IPS-15b (cell line): Measurements from ENCODE around the gene HIVEP2.
A peak's percentile ranks its signal among the peaks of the same experiment; 100 is the strongest.

ENCODE experiments used
- H3K27me3 ChIP-seq: one replicate; pipeline ENCODE4 v1.6.1; 2013; ENCODE audit warnings: low read length; ENCODE audit not compliant: control insufficient read depth, insufficient read depth
- H3K36me3 ChIP-seq: one replicate; pipeline ENCODE4 v1.6.1; 2013; ENCODE audit warnings: low read length; ENCODE audit not compliant: control insufficient read depth, insufficient read depth
- H3K4me1 ChIP-seq: one replicate; pipeline ENCODE4 v1.6.1; 2013; ENCODE audit warnings: mild to moderate bottlenecking, low read length; ENCODE audit not compliant: control insufficient read depth, insufficient read depth
- H3K4me3 ChIP-seq: one replicate; pipeline ENCODE4 v1.5.1; 2013; ENCODE audit warnings: low read depth, low read length
- H3K9ac ChIP-seq: one replicate; pipeline ENCODE4 v1.6.1; 2013; ENCODE audit warnings: low read depth, mild to moderate bottlenecking, low read length
- H3K9me3 ChIP-seq: one replicate; pipeline ENCODE4 v1.6.1; 2013; ENCODE audit warnings: mild to moderate bottlenecking, low read length; ENCODE audit not compliant: control insufficient read depth, insufficient read depth

Gene HIVEP2

GRCh38 chr6:142912125-142912524 lies 32.9 kb downstream of the HIVEP2 start:
- peaks cover 5% of the 10 kb centered on the region for H3K4me1 ChIP-seq
- no peaks in the 10 kb centered on the region for H3K27me3 ChIP-seq
- H3K9me3 ChIP-seq: no peaks in the 10 kb centered on the region
- H3K9ac ChIP-seq: no peak overlapping the region
- H3K4me3 ChIP-seq: peak overlapping the region; percentile 3
- H3K36me3 ChIP-seq: no peaks in the 10 kb centered on the region

- H3K9me3 ChIP-seq: no peaks in the 10 kb centered on the region
- H3K4me3 ChIP-seq: no peak overlapping the region
- no peaks in the 10 kb centered on the region for H3K27me3 ChIP-seq
- no peaks in the 10 kb centered on the region for H3K36me3 ChIP-seq
- no peak overlapping the region for H3K9ac ChIP-seq
- peaks cover 5% of the 10 kb centered on the region for H3K4me1 ChIP-seq
These were observed 33.5 kb downstream of the HIVEP2 start for GRCh38 chr6:142911430-142911829.

GRCh38 chr6:142909686-142910085 lies 35.3 kb downstream of the HIVEP2 start:
- Histone ChIP-seq H3K9ac (no peak overlapping the region), H3K9me3 (no peaks in the 10 kb centered on the region), H3K4me3 (no peak overlapping the region), H3K4me1 (peaks cover 5% of the 10 kb centered on the region), H3K36me3 (no peaks in the 10 kb centered on the region), H3K27me3 (no peaks in the 10 kb centered on the region)

- Histone ChIP-seq H3K4me3 (no peak overlapping the region), H3K27me3 (no peaks in the 10 kb centered on the region), H3K9me3 (no peaks in the 10 kb centered on the region), H3K9ac (no peak overlapping the region), H3K36me3 (no peaks in the 10 kb centered on the region), H3K4me1 (peaks cover 5% of the 10 kb centered on the region)
These were observed 36.7 kb downstream of the HIVEP2 start for GRCh38 chr6:142908235-142908634.

- H3K4me3 ChIP-seq: no peak overlapping the region
These were observed 37.4 kb downstream of the HIVEP2 start for GRCh38 chr6:142907544-142907943.

GRCh38 chr6:142906945-142907470 lies 38.0 kb downstream of the HIVEP2 start:
- H3K9ac ChIP-seq: no peak overlapping the region

More at GRCh38 chr6:142907544-142907943, 37.4 kb downstream of the HIVEP2 start:
- Histone ChIP-seq H3K9ac (no peak overlapping the region), H3K9me3 (no peaks in the 10 kb centered on the region), H3K27me3 (no peaks in the 10 kb centered on the region), H3K36me3 (no peaks in the 10 kb centered on the region), H3K4me1 (peaks cover 5% of the 10 kb centered on the region)

GRCh38 chr6:142903812-142904211 lies 41.2 kb downstream of the HIVEP2 start:
- Histone ChIP-seq H3K4me3 (no peak overlapping the region), H3K36me3 (no peaks in the 10 kb centered on the region), H3K4me1 (no peaks in the 10 kb centered on the region), H3K27me3 (no peaks in the 10 kb centered on the region), H3K9me3 (no peaks in the 10 kb centered on the region), H3K9ac (no peak overlapping the region)

More at GRCh38 chr6:142906945-142907470, 38.0 kb downstream of the HIVEP2 start:
- no peaks in the 10 kb centered on the region for H3K9me3 ChIP-seq
- H3K27me3 ChIP-seq: no peaks in the 10 kb centered on the region
- H3K36me3 ChIP-seq: no peaks in the 10 kb centered on the region
- H3K4me1 ChIP-seq: peaks cover 5% of the 10 kb centered on the region
- no peak overlapping the region for H3K4me3 ChIP-seq

GRCh38 chr6:142902636-142903053 lies 42.3 kb downstream of the HIVEP2 start:
- Histone ChIP-seq H3K27me3 (no peaks in the 10 kb centered on the region), H3K9me3 (no peaks in the 10 kb centered on the region), H3K4me3 (no peak overlapping the region), H3K4me1 (no peaks in the 10 kb centered on the region), H3K36me3 (no peaks in the 10 kb centered on the region), H3K9ac (no peak overlapping the region)

GRCh38 chr6:142901611-142902010 lies 43.4 kb downstream of the HIVEP2 start:
- H3K9me3 ChIP-seq: no peaks in the 10 kb centered on the region
- H3K4me1 ChIP-seq: no peaks in the 10 kb centered on the region
- H3K27me3 ChIP-seq: no peaks in the 10 kb centered on the region
- no peak overlapping the region for H3K4me3 ChIP-seq
- H3K36me3 ChIP-seq: no peaks in the 10 kb centered on the region
- no peak overlapping the region for H3K9ac ChIP-seq

GRCh38 chr6:142900227-142900971 lies 44.6 kb downstream of the HIVEP2 start:
- no peaks in the 10 kb centered on the region for H3K4me1 ChIP-seq
- H3K4me3 ChIP-seq: no peak overlapping the region
- H3K27me3 ChIP-seq: no peaks in the 10 kb centered on the region
- no peak overlapping the region for H3K9ac ChIP-seq
- no peaks in the 10 kb centered on the region for H3K9me3 ChIP-seq
- H3K36me3 ChIP-seq: no peaks in the 10 kb centered on the region

- Histone ChIP-seq H3K27me3 (no peaks in the 10 kb centered on the region), H3K4me3 (no peak overlapping the region), H3K9ac (no peak overlapping the region), H3K9me3 (no peaks in the 10 kb centered on the region), H3K36me3 (no peaks in the 10 kb centered on the region), H3K4me1 (no peaks in the 10 kb centered on the region)
These were observed 45.8 kb downstream of the HIVEP2 start for GRCh38 chr6:142898927-142899895.
